KOPT-K1 (cell line): ENCODE data around the gene SLC11A2.

Source experiments
- H3K27ac ChIP-seq: fragments of 200-600 bp; sonication (generic); 2 replicates; pipeline ENCODE4 v1.5.1; 2016; ENCODE audit warnings: antibody characterized with exemption, mild to moderate bottlenecking, low read depth, low read length; ENCODE audit not compliant: poor library complexity, severe bottlenecking
- H3K36me3 ChIP-seq: fragments of 200-600 bp; sonication (generic); 2 replicates; pipeline ENCODE4 v1.5.1; 2017; ENCODE audit warnings: antibody characterized with exemption, mild to moderate bottlenecking, low read length, moderate library complexity; ENCODE audit not compliant: insufficient read depth
- H3K9me3 ChIP-seq: fragments of 200-600 bp; sonication (generic); 2 replicates; pipeline ENCODE4 v1.5.1; 2017; ENCODE audit warnings: antibody characterized with exemption, low read length, mild to moderate bottlenecking; ENCODE audit not compliant: insufficient read depth, poor library complexity, severe bottlenecking

Gene SLC11A2

GRCh38 chr12:51025836-51026638 lies at the start of gene SLC11A2:
SLC11A2 (minus strand) TSS chr12:51026384; CDS start chr12:51010728, 15,656 bp downstream.
- H3K27ac ChIP-seq, result peak within 1 kb of the TSS; percentile 87
- H3K36me3 ChIP-seq, result no peaks in the 10 kb centered on the region
- H3K9me3 ChIP-seq, result no peaks in the 10 kb centered on the region

DNA sequence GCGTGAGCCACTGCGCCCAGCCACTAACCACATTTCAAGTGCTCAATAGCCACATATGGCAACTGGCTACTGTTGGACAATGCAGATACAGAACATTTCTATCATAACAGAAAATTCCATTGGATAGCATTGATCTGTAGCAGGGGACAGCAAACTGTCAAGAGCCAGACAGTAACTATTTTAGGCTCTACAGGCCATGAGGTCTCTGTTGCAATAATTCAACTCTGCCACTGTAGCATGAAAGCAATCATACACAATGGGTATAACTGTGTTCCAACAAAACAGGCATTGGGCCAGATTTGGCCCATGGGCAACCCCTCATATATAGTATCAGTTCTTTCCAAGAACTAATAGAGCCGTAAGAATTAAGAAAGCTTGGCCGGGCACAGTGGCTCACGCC lies 49.2 kb upstream of the SLC11A2 start:
- peaks cover 39% of the 10 kb centered on the region for H3K36me3 ChIP-seq
- H3K9me3 ChIP-seq, result no peaks in the 10 kb centered on the region
- H3K27ac ChIP-seq, result no peak overlapping the region

- H3K27ac ChIP-seq, result no peak overlapping the region
- H3K36me3 ChIP-seq, result peaks cover 70% of the 10 kb centered on the region
- no peaks in the 10 kb centered on the region for H3K9me3 ChIP-seq
Observed at GRCh38 chr12:51071663-51072062, 45.5 kb upstream of the SLC11A2 start.

DNA sequence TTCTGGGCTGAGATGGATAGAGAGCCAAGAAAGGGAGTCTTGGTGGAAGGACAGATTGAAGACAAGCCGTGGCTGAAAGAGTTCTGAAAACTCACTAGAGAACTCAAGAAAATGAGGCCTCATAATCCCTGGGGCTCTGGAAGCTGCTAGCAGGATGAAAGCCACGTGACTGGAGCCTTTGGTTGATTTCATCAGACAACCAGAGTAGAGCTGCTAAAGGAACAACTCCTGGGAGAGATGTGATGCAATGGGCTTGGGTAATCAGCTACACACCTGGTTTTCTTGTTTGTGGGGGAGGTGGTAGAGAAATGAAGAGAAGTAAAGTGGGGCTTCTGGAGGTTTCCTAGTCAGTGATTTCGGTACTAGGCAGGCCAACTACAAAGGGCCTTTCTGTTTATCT lies 43.8 kb upstream of the SLC11A2 start:
- H3K36me3 ChIP-seq, result peaks cover 86% of the 10 kb centered on the region
- no peaks in the 10 kb centered on the region for H3K9me3 ChIP-seq
- H3K27ac ChIP-seq, result no peak overlapping the region

- no peaks in the 10 kb centered on the region for H3K9me3 ChIP-seq
- H3K36me3 ChIP-seq, result peaks cover 91% of the 10 kb centered on the region
- H3K27ac ChIP-seq, result no peak overlapping the region
Observed at GRCh38 chr12:51067771-51068170, 41.6 kb upstream of the SLC11A2 start.

DNA sequence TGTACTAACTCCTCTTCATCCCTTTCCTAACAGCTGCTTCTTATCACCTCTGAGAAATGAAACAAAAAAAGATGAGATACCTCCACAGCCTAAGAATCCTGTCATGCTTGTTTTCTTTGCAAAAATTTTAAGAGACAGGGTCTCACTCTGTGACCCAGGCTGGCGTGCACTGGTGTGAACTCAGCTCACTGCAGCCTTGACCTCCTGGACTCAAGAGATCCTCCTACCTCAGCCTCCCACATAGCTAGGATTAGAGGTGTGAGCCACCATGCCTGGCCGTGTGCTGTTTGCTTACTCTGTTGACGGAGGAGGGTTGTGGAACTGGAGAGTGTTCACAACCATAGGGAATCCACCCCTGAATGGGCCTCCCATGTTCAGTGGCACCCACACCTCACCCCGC lies 41.0 kb upstream of the SLC11A2 start:
- peaks cover 93% of the 10 kb centered on the region for H3K36me3 ChIP-seq
- no peak overlapping the region for H3K27ac ChIP-seq

DNA sequence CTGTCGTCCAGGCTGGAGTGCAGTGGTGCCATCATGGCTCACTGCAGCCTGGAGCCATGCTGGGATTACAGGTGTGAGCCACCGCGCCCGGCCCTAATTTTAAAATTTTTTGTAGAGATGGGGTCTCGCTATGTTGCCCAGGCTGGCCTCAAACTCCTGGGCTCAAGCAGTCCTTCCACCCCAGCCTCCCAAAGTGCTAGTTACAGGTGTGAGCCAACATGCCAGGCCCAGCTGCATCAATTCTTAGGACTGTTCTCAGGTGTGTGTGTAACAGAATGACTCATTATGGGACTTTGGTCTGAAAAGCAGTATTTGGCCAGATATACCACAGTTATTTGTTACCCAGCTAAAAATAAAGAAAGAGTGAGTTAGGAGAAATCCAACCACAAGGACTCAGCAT lies 39.3 kb upstream of the SLC11A2 start:
- Histone ChIP-seq H3K9me3 (no peaks in the 10 kb centered on the region), H3K27ac (no peak overlapping the region), H3K36me3 (peaks cover 93% of the 10 kb centered on the region)

More for the DNA sequence above, 41.0 kb upstream of the SLC11A2 start:
- H3K9me3 ChIP-seq, result no peaks in the 10 kb centered on the region

GRCh38 chr12:51062631-51063397 lies 36.6 kb upstream of the SLC11A2 start:
- Histone ChIP-seq H3K36me3 (peaks cover 99% of the 10 kb centered on the region), H3K9me3 (no peaks in the 10 kb centered on the region), H3K27ac (no peak overlapping the region)

GRCh38 chr12:51059086-51059485 lies 32.9 kb upstream of the SLC11A2 start:
- Histone ChIP-seq H3K27ac (no peak overlapping the region), H3K9me3 (no peaks in the 10 kb centered on the region), H3K36me3 (peaks cover 100% of the 10 kb centered on the region)

GRCh38 chr12:51056242-51056641 lies 30.1 kb upstream of the SLC11A2 start:
- no peaks in the 10 kb centered on the region for H3K9me3 ChIP-seq
- no peak overlapping the region for H3K27ac ChIP-seq
- peaks cover 97% of the 10 kb centered on the region for H3K36me3 ChIP-seq

GRCh38 chr12:51055060-51055459 lies 28.9 kb upstream of the SLC11A2 start:
- Histone ChIP-seq H3K9me3 (no peaks in the 10 kb centered on the region), H3K27ac (no peak overlapping the region), H3K36me3 (peaks cover 92% of the 10 kb centered on the region)

DNA sequence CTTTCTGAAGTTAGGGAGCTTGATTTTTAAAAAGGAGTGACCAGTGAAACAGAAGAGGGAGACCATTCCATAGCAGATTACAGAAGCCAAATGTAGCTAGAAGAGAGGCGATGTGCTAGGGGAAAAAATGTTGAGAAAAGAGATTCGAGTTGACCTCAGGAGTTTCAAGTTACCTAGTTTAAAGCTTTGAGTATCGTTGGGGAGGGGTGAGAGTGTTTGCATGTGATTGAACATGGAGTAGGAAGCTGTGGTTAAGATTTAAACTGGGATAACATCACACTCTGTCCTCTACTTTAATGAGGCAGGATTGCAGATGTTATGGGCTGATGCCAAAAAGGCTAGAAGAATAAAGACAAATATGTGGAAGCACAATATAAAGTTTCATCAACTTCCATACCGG lies 25.6 kb upstream of the SLC11A2 start:
- Histone ChIP-seq H3K27ac (no peak overlapping the region), H3K9me3 (no peaks in the 10 kb centered on the region), H3K36me3 (peaks cover 59% of the 10 kb centered on the region)

DNA sequence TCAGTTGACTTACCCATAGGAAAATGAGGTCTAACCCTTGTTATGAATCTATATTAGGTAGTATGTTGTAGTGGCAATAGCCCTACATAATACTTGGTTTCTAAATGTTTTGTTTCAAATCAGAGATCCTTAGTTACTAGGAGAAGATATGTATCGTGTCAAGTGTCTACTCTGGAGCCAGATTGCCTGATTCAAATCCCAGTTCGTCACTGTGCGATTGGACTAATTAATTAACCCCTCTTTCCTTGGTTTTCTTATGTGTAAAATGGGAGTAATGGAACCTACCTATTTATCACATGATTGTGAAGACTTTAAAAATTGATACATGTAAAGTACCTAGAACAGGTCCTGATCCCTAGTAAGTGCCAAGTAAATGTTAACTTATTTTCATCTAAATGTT lies 23.3 kb upstream of the SLC11A2 start:
- peak overlapping the region; percentile 94 for H3K27ac ChIP-seq

GRCh38 chr12:51048661-51049251 lies 22.6 kb upstream of the SLC11A2 start:
- Histone ChIP-seq H3K9me3 (no peaks in the 10 kb centered on the region), H3K27ac (peak overlapping the region; percentile 94), H3K36me3 (peaks cover 29% of the 10 kb centered on the region)

More for the DNA sequence above, 23.3 kb upstream of the SLC11A2 start:
- H3K9me3 ChIP-seq, result no peaks in the 10 kb centered on the region
- H3K36me3 ChIP-seq, result peaks cover 37% of the 10 kb centered on the region
